HG03039 (cell line): ENCODE data around the gene GLRA1.
"Not testable (repeated sequence)": the region's sequence is repeated elsewhere in the genome, so short reads cannot be mapped to it uniquely, and the experiment has no call there.

Experiments
- ATAC-seq: cut with Tn5 transposase; IDR thresholded peaks from one replicate; pipeline ENCODE4 v1.9.1; 2021; ENCODE audit warnings: mild to moderate bottlenecking, moderate library complexity; ENCODE audit not compliant: unreplicated experiment

Gene GLRA1

GRCh38 chr5:151917904-151918303 is 6.7 kb downstream of the GLRA1 start:
- ATAC-seq: no peak

- no peak for ATAC-seq
Observed at GRCh38 chr5:151913425-151913824, 11.2 kb downstream of the GLRA1 start.

- no peak for ATAC-seq
Observed at GRCh38 chr5:151912360-151912759, 12.3 kb downstream of the GLRA1 start.

- no peak for ATAC-seq
Observed at GRCh38 chr5:151911011-151911410, 13.6 kb downstream of the GLRA1 start.

GRCh38 chr5:151909628-151910027 is 15.0 kb downstream of the GLRA1 start:
- ATAC-seq: no peak

GRCh38 chr5:151906246-151906645 is 18.4 kb downstream of the GLRA1 start:
- ATAC-seq: no peak

GRCh38 chr5:151905557-151905961 is 19.1 kb downstream of the GLRA1 start:
- ATAC-seq: no peak

GRCh38 chr5:151904909-151905308 is 19.7 kb downstream of the GLRA1 start:
- ATAC-seq: no peak

GRCh38 chr5:151904127-151904526 is 20.5 kb downstream of the GLRA1 start:
- no peak for ATAC-seq

- ATAC-seq: peak; percentile 97
Observed at GRCh38 chr5:151903243-151903653, 21.4 kb downstream of the GLRA1 start.

- ATAC-seq: no peak
Observed at GRCh38 chr5:151902215-151902614, 22.4 kb downstream of the GLRA1 start.

GRCh38 chr5:151901611-151902010 is 23.0 kb downstream of the GLRA1 start:
- ATAC-seq: no peak

- ATAC-seq: no peak
Observed at GRCh38 chr5:151900891-151901290, 23.8 kb downstream of the GLRA1 start.

- ATAC-seq: no peak
Observed at GRCh38 chr5:151899399-151899798, 25.3 kb downstream of the GLRA1 start.

- no peak for ATAC-seq
Observed at GRCh38 chr5:151897896-151898295, 26.8 kb downstream of the GLRA1 start.

GRCh38 chr5:151897020-151897552 is 27.6 kb downstream of the GLRA1 start:
- ATAC-seq: no peak

- ATAC-seq: no peak
Observed at GRCh38 chr5:151896031-151896691, 28.5 kb downstream of the GLRA1 start.

GRCh38 chr5:151895660-151896030 is 29.0 kb downstream of the GLRA1 start:
- no peak for ATAC-seq

GRCh38 chr5:151893485-151893884 is 31.2 kb downstream of the GLRA1 start:
- ATAC-seq: not testable (repeated sequence)

GRCh38 chr5:151892393-151892792 is 32.3 kb downstream of the GLRA1 start:
- ATAC-seq: no peak

GRCh38 chr5:151890299-151890698 is 34.4 kb downstream of the GLRA1 start:
- no peak for ATAC-seq

GRCh38 chr5:151889614-151890013 is 35.0 kb downstream of the GLRA1 start:
- ATAC-seq: no peak
